Osteoblast (primary cell): ENCODE measurements around the gene ZNF860. TPM values are rescaled to one million over a fixed set of nuclear protein-coding genes. Genes with fewer than 3 reads are reported as not detected.
"Not testable (repeated sequence)": the region's sequence is repeated elsewhere in the genome, so short reads cannot be mapped to it uniquely, and the experiment has no call there.

Experiments used
- DNase-seq: peaks from one replicate; pipeline ENCODE4 v3.0.0; 2011; ENCODE audit warnings: low spot score, mixed read lengths; ENCODE audit not compliant: insufficient read length; ENCODE audit errors: missing footprints
- H2AFZ ChIP-seq: 2 replicates; pipeline ENCODE4 v1.6.0; 2011; ENCODE audit warnings: mild to moderate bottlenecking, low read length
- H3K27ac ChIP-seq: 2 replicates; pipeline ENCODE4 v1.5.1; 2011; ENCODE audit warnings: mild to moderate bottlenecking, low read depth, low read length, moderate library complexity
- H3K27me3 ChIP-seq: 2 replicates; pipeline ENCODE4 v1.6.0; 2012; ENCODE audit warnings: mild to moderate bottlenecking, control low read depth, inconsistent platforms, low read length, moderate library complexity; ENCODE audit not compliant: insufficient read depth
- H3K36me3 ChIP-seq: 2 replicates; pipeline ENCODE4 v1.5.1; 2011; ENCODE audit warnings: mild to moderate bottlenecking, low read length, control low read depth, moderate library complexity; ENCODE audit not compliant: insufficient read depth
- H3K4me1 ChIP-seq: 2 replicates; pipeline ENCODE4 v1.5.1; 2011; ENCODE audit warnings: mild to moderate bottlenecking, low read length, control low read depth, moderate library complexity; ENCODE audit not compliant: insufficient read depth
- H3K4me2 ChIP-seq: 2 replicates; pipeline ENCODE4 v1.6.0; 2011; ENCODE audit warnings: mild to moderate bottlenecking, low read length; ENCODE audit not compliant: insufficient read depth
- H3K4me3 ChIP-seq: fragments of 200-600 bp; sonication (generic); 3 replicates; pipeline ENCODE4 v1.5.1; 2012; ENCODE audit warnings: mild to moderate bottlenecking, low read length, inconsistent platforms; ENCODE audit not compliant: insufficient read depth
- H3K79me2 ChIP-seq: 2 replicates; pipeline ENCODE4 v1.6.0; 2012; ENCODE audit warnings: mild to moderate bottlenecking, low read length, control low read depth, inconsistent platforms; ENCODE audit not compliant: insufficient read depth
- H3K9me3 ChIP-seq: 2 replicates; pipeline ENCODE4 v1.5.1; 2011; ENCODE audit warnings: low read depth, low read length, control low read depth
- H4K20me1 ChIP-seq: 2 replicates; pipeline ENCODE4 v1.6.0; 2012; ENCODE audit warnings: mild to moderate bottlenecking, low read length, control low read depth; ENCODE audit not compliant: insufficient read depth
- CTCF ChIP-seq: IDR thresholded peaks from 2 replicates; pipeline ENCODE4 v1.5.1; 2011; ENCODE audit warnings: mild to moderate bottlenecking, low read depth, low read length, moderate library complexity; ENCODE audit errors: extremely low read depth
- total RNA-seq: library from RNA; depleted of rRNA; stranded (reverse); fragments of >200 nt; gene quantifications from 2 replicates; pipeline ENCODE4 v1.2.3, GENCODE V29; 2012

The ZNF860 gene
- total RNA-seq, 1 donor = 0.72 TPM

DNA sequence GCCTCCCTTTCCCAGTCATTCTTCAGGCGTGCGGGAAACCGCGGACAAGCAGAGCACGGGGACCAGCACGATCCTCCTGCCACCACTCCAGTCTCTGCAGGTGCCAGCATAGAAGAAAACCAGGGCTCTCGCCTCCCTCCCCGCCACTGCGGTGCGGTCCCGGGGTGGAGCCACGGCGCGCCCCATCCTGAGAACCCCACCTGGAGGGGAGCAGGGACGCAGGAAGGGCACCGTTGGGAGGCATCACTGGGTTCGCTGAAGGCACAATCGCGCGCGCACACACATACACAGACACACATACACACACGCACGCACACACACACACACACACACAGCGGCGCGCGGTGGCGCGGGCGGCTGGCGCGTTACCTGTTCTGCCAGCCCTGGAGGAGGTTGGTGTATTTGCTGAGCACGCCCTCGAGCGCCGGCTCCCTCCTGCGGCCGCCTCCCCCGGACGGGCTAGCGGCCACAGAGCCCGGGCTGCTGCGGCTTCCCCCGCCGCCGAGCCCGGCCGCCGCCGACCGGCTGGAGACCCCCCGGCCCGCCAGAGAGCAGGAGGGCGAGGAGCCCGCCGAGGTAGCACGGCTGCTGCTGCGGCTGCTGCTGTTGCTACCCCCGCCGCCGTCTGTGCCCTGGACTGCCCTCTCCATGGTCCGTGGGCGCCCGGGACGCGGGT lies 882 bp upstream of the ZNF860 start:
- Histone ChIP-seq H4K20me1 (no peaks in the 10 kb centered on the region), H3K4me3 (peak overlapping the region; percentile 85), H2AFZ (peak overlapping the region; percentile 88), H3K4me1 (peaks cover 7% of the 10 kb centered on the region), H3K4me2 (peak overlapping the region; percentile 86), H3K36me3 (no peaks in the 10 kb centered on the region), H3K27ac (no peak overlapping the region), H3K27me3 (no peaks in the 10 kb centered on the region), H3K79me2 (peaks cover 4% of the 10 kb centered on the region), H3K9me3 (no peaks in the 10 kb centered on the region)
- TF ChIP-seq CTCF = no peak
- peak; percentile 84 for DNase-seq

DNA sequence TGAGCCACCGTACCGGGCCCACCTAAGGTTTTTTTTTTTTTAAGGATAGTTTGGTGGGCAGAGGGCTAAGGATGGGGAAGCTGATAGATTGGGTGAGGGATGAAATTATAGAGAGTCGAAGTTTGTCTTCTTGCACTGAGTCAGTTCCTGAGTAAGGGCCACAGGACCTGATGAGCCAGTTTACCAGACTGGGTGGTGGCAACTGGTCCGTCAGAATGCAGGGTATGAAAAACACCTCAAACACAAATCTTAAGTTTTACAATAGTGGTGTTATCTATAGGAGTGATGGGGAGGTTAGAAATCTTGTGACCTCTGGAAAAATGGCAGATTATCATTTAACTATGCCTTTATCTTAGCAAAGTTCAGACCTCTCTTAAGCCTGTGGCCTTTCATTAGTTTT lies 2.8 kb downstream of the ZNF860 start:
- H3K4me1 ChIP-seq = peaks cover 7% of the 10 kb centered on the region
- H3K4me3 ChIP-seq = no peak overlapping the region
- no peaks in the 10 kb centered on the region for H4K20me1 ChIP-seq
- no peaks in the 10 kb centered on the region for H3K79me2 ChIP-seq
- DNase-seq = no peak
- H3K9me3 ChIP-seq = no peaks in the 10 kb centered on the region
- no peak for TF ChIP-seq CTCF
- H2AFZ ChIP-seq = no peak overlapping the region
- H3K4me2 ChIP-seq = no peak overlapping the region
- H3K36me3 ChIP-seq = no peaks in the 10 kb centered on the region
- no peak overlapping the region for H3K27ac ChIP-seq
- H3K27me3 ChIP-seq = no peaks in the 10 kb centered on the region

- no peak for TF ChIP-seq CTCF
- Histone ChIP-seq H3K36me3 (no peaks in the 10 kb centered on the region), H4K20me1 (no peaks in the 10 kb centered on the region), H2AFZ (no peak overlapping the region), H3K27me3 (no peaks in the 10 kb centered on the region), H3K4me3 (no peak overlapping the region), H3K9me3 (peaks cover 1% of the 10 kb centered on the region), H3K4me1 (no peaks in the 10 kb centered on the region), H3K27ac (no peak overlapping the region), H3K4me2 (no peak overlapping the region), H3K79me2 (no peaks in the 10 kb centered on the region)
- no peak for DNase-seq
Observed at GRCh38 chr3:31985831-31986230, 4.3 kb downstream of the ZNF860 start.

DNA sequence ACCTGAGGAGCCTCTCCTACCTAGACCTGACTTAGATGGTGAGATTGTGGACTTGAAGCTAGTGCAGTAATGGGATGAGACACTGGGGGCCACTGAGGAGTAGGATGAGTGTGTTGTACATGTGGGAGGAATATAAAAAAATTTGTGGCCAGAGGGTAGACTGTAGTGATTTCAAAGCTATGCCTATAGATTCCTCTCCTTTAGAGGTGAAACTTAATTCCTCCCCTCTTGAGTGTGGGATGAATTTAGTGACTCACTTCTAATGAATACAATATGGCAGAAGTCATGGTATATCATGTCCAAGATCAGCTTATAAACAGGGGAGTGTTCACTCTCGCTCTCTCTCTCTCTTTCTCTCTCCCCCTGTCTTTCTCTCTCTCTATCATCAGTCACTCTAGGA lies 6.7 kb downstream of the ZNF860 start:
- Histone ChIP-seq H3K27me3 (no peaks in the 10 kb centered on the region), H3K79me2 (no peaks in the 10 kb centered on the region), H3K27ac (no peak overlapping the region), H3K9me3 (peaks cover 6% of the 10 kb centered on the region), H4K20me1 (no peaks in the 10 kb centered on the region), H3K36me3 (no peaks in the 10 kb centered on the region), H3K4me1 (no peaks in the 10 kb centered on the region), H3K4me2 (no peak overlapping the region), H3K4me3 (no peak overlapping the region), H2AFZ (no peak overlapping the region)
- TF ChIP-seq CTCF = no peak
- DNase-seq = no peak

- H3K4me1 ChIP-seq, DNase-seq, H3K4me3 ChIP-seq, H2AFZ ChIP-seq, H3K4me2 ChIP-seq, H3K27me3 ChIP-seq, H3K79me2 ChIP-seq, H3K9me3 ChIP-seq, H3K36me3 ChIP-seq, H4K20me1 ChIP-seq, H3K27ac ChIP-seq: not testable (repeated sequence)
Observed at GRCh38 chr3:31992995-31993394, 11.4 kb downstream of the ZNF860 start.
